Measurements from ENCODE around the gene PAGE2. TPM values are rescaled to one million over a fixed set of nuclear protein-coding genes. Genes with fewer than 3 reads are reported as not detected.
A peak's percentile ranks its signal among the peaks of the same experiment; 100 is the strongest.

PAGE2 gene
- total RNA-seq, 6 experiments from 2014 or later, result 0.82 TPM; not detected in 5

- Mint-ChIP-seq H3K4me3 (no peak overlapping the region), H3K36me3 (ENCODE audit: low read depth) (no peaks in the 10 kb centered on the region), H3K4me1 (ENCODE audit: low read depth) (peaks cover 21% of the 10 kb centered on the region), H3K9me3 (no peaks in the 10 kb centered on the region), H3K27ac (no peak overlapping the region), H3K27me3 (ENCODE audit: insufficient read depth) (peaks cover 24% of the 10 kb centered on the region)
- TF ChIP-seq CTCF (IDR thresholded peaks at IDR 0.05), result no peak
- DNase-seq, result no peak
These were observed 29.8 kb downstream of the PAGE2 start for GRCh38 chrX:55118574-55118973.

- Mint-ChIP-seq H3K27ac (no peak overlapping the region), H3K27me3 (ENCODE audit: insufficient read depth) (peaks cover 19% of the 10 kb centered on the region), H3K9me3 (no peaks in the 10 kb centered on the region), H3K4me1 (ENCODE audit: low read depth) (peaks cover 21% of the 10 kb centered on the region), H3K4me3 (no peak overlapping the region), H3K36me3 (ENCODE audit: low read depth) (no peaks in the 10 kb centered on the region)
- DNase-seq, result no peak
- no peak for TF ChIP-seq CTCF (IDR thresholded peaks at IDR 0.05)
These were observed 30.5 kb downstream of the PAGE2 start for GRCh38 chrX:55119271-55119670.

GRCh38 chrX:55119712-55120111, 30.9 kb downstream of the PAGE2 start:
- peak; percentile 40 for DNase-seq
- Mint-ChIP-seq H3K27ac (no peak overlapping the region), H3K4me1 (ENCODE audit: low read depth) (peaks cover 21% of the 10 kb centered on the region), H3K9me3 (no peaks in the 10 kb centered on the region), H3K36me3 (ENCODE audit: low read depth) (no peaks in the 10 kb centered on the region), H3K4me3 (no peak overlapping the region; the same call in 1 of the 2 replicates), H3K27me3 (ENCODE audit: insufficient read depth) (peaks cover 19% of the 10 kb centered on the region)
- no peak for TF ChIP-seq CTCF (IDR thresholded peaks at IDR 0.05)

- H3K27ac Mint-ChIP-seq, result no peak overlapping the region
- peaks cover 21% of the 10 kb centered on the region for H3K4me1 Mint-ChIP-seq (ENCODE audit: low read depth)
- peaks cover 19% of the 10 kb centered on the region for H3K27me3 Mint-ChIP-seq (ENCODE audit: insufficient read depth)
- H3K36me3 Mint-ChIP-seq (ENCODE audit: low read depth), result no peaks in the 10 kb centered on the region
- no peak for DNase-seq
- TF ChIP-seq CTCF (IDR thresholded peaks at IDR 0.05), result no peak
- no peak overlapping the region for H3K4me3 Mint-ChIP-seq
- H3K9me3 Mint-ChIP-seq, result no peaks in the 10 kb centered on the region
These were observed 32.0 kb downstream of the PAGE2 start for GRCh38 chrX:55120761-55121358.

GRCh38 chrX:55123900-55124299, 35.1 kb downstream of the PAGE2 start:
- Mint-ChIP-seq H3K27me3 (ENCODE audit: insufficient read depth) (peaks cover 9% of the 10 kb centered on the region), H3K36me3 (ENCODE audit: low read depth) (no peaks in the 10 kb centered on the region), H3K27ac (no peak overlapping the region), H3K4me3 (no peak overlapping the region), H3K4me1 (ENCODE audit: low read depth) (peaks cover 21% of the 10 kb centered on the region), H3K9me3 (no peaks in the 10 kb centered on the region)
- no peak for DNase-seq
- no peak for TF ChIP-seq CTCF (IDR thresholded peaks at IDR 0.05)

Data from HFFc6 (cell line).